ENCODE measurements around the gene C2orf80. TPM values are rescaled to one million over a fixed set of nuclear protein-coding genes. Genes with fewer than 3 reads are reported as not detected.
A peak's percentile ranks its signal among the peaks of the same experiment; 100 is the strongest.
"Not testable (repeated sequence)": the region's sequence is repeated elsewhere in the genome, so short reads cannot be mapped to it uniquely, and the experiment has no call there.

The C2orf80 gene
- total and polyA plus RNA-seq, 2 donors (not counting 1 experiment from before 2014, with no cell fraction given), result not detected

GRCh38 chr2:208128136-208128535 lies 61.7 kb downstream of the C2orf80 start:
- Histone ChIP-seq H3K4me1 (ENCODE audit: control insufficient read depth, extremely low read depth, insufficient read depth, low read length) (no peaks in the 10 kb centered on the region), H3K4me2 (ENCODE audit: extremely low read depth, insufficient read depth, low read length) (no peak overlapping the region), H3K27me3 (ENCODE audit: control insufficient read depth, insufficient read depth, low read length) (no peaks in the 10 kb centered on the region), H3K9me3 (ENCODE audit: control insufficient read depth, insufficient read depth, low read depth, low read length) (no peaks in the 10 kb centered on the region), H2AFZ (ENCODE audit: low read length) (no peak overlapping the region), H4K20me1 (ENCODE audit: control insufficient read depth, extremely low read depth, insufficient read depth, low read length) (no peaks in the 10 kb centered on the region), H3K4me3 (replicated peaks in 1 of 4; ENCODE audit: control extremely low read depth in 1 of 4, insufficient read depth in 1 of 4, low read depth in 3 of 4, low read length in 4 of 4) (no peak overlapping the region), H3K79me2 (ENCODE audit: control insufficient read depth, insufficient read depth, low read length) (no peaks in the 10 kb centered on the region), H3K36me3 (ENCODE audit: control insufficient read depth, insufficient read depth, low read length) (no peaks in the 10 kb centered on the region), H3K27ac (ENCODE audit: insufficient read depth, low read length) (no peak overlapping the region), H3K9ac (ENCODE audit: insufficient read depth, low read length) (no peak overlapping the region)
- no peak for DNase-seq (ENCODE audit: low read depth in 2 of 2)
- TF ChIP-seq CTCF (conservative IDR thresholded peaks at IDR 0.05 in 1 of 2, IDR thresholded peaks at IDR 0.05 in 1 of 2; ENCODE audit: low read depth in 1 of 2, low read length in 2 of 2) (no peak), EZH2 (IDR thresholded peaks at IDR 0.05; ENCODE audit: low read length, missing control alignments) (no peak)

DNA sequence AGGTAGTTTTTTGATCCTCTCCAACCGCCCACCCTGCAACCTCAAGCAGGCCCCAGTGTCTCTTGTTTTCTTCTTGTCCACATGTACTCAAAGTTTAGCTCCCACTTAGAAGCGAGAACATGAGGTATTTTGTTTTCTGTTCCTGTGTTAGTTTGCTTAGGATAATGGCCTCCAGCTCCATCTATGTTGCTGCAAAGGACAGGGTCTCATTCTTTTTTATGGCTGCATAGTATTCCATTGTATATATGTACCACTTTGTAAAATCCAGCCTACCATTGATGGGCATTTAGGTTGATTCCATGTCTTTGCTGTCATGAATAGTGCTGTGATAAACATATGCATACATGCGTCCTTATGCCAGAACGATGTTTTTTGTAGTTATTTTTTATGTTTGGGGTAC lies 62.7 kb downstream of the C2orf80 start:
- no peaks in the 10 kb centered on the region for H3K79me2 ChIP-seq (ENCODE audit: control insufficient read depth, insufficient read depth, low read length)
- no peak overlapping the region for H3K4me3 ChIP-seq (replicated peaks in 1 of 4; ENCODE audit: control extremely low read depth in 1 of 4, insufficient read depth in 1 of 4, low read depth in 3 of 4, low read length in 4 of 4)
- H3K27ac ChIP-seq (ENCODE audit: insufficient read depth, low read length), result no peak overlapping the region
- H2AFZ ChIP-seq (ENCODE audit: low read length), result no peak overlapping the region
- no peaks in the 10 kb centered on the region for H3K9me3 ChIP-seq (ENCODE audit: control insufficient read depth, insufficient read depth, low read depth, low read length)
- H3K4me2 ChIP-seq (ENCODE audit: extremely low read depth, insufficient read depth, low read length), result no peak overlapping the region
- TF ChIP-seq EZH2 (IDR thresholded peaks at IDR 0.05; ENCODE audit: low read length, missing control alignments), result no peak
- no peak for TF ChIP-seq CTCF (conservative IDR thresholded peaks at IDR 0.05 in 1 of 2, IDR thresholded peaks at IDR 0.05 in 1 of 2; ENCODE audit: low read depth in 1 of 2, low read length in 2 of 2)
- no peaks in the 10 kb centered on the region for H3K36me3 ChIP-seq (ENCODE audit: control insufficient read depth, insufficient read depth, low read length)
- H4K20me1 ChIP-seq (ENCODE audit: control insufficient read depth, extremely low read depth, insufficient read depth, low read length), result no peaks in the 10 kb centered on the region
- no peak overlapping the region for H3K9ac ChIP-seq (ENCODE audit: insufficient read depth, low read length)
- no peaks in the 10 kb centered on the region for H3K27me3 ChIP-seq (ENCODE audit: control insufficient read depth, insufficient read depth, low read length)
- no peaks in the 10 kb centered on the region for H3K4me1 ChIP-seq (ENCODE audit: control insufficient read depth, extremely low read depth, insufficient read depth, low read length)
- no peak for DNase-seq (ENCODE audit: low read depth in 2 of 2)

DNA sequence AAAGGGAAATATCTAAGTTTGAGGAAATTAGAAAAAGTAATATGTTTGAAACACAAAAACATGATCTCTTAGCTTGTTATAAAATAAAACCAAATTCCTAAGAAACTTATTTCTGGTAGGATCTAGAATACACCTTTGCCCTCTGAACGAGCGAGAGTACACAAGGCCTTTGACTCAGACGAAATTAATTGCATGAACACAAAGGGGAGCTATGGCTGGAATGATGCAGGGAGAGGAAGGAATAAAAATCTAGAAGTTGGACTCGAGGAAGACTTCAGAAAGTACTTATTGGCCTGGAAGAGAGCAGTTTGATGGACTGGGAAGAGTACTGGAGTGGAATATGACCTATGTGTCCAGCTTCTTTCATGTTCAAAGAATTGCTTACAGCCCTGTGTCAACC lies 64.6 kb downstream of the C2orf80 start:
- Histone ChIP-seq H3K4me1 (ENCODE audit: control insufficient read depth, extremely low read depth, insufficient read depth, low read length) (no peaks in the 10 kb centered on the region), H4K20me1 (ENCODE audit: control insufficient read depth, extremely low read depth, insufficient read depth, low read length) (no peaks in the 10 kb centered on the region), H3K9ac (ENCODE audit: insufficient read depth, low read length) (no peak overlapping the region), H3K27me3 (ENCODE audit: control insufficient read depth, insufficient read depth, low read length) (no peaks in the 10 kb centered on the region), H3K9me3 (ENCODE audit: control insufficient read depth, insufficient read depth, low read depth, low read length) (no peaks in the 10 kb centered on the region), H3K4me2 (ENCODE audit: extremely low read depth, insufficient read depth, low read length) (no peak overlapping the region), H3K36me3 (ENCODE audit: control insufficient read depth, insufficient read depth, low read length) (no peaks in the 10 kb centered on the region), H3K27ac (ENCODE audit: insufficient read depth, low read length) (no peak overlapping the region), H3K4me3 (replicated peaks in 1 of 4; ENCODE audit: control extremely low read depth in 1 of 4, insufficient read depth in 1 of 4, low read depth in 3 of 4, low read length in 4 of 4) (no peak overlapping the region), H3K79me2 (ENCODE audit: control insufficient read depth, insufficient read depth, low read length) (no peaks in the 10 kb centered on the region), H2AFZ (ENCODE audit: low read length) (no peak overlapping the region)
- DNase-seq (ENCODE audit: low read depth in 2 of 2), result no peak
- TF ChIP-seq EZH2 (IDR thresholded peaks at IDR 0.05; ENCODE audit: low read length, missing control alignments), result no peak

DNA sequence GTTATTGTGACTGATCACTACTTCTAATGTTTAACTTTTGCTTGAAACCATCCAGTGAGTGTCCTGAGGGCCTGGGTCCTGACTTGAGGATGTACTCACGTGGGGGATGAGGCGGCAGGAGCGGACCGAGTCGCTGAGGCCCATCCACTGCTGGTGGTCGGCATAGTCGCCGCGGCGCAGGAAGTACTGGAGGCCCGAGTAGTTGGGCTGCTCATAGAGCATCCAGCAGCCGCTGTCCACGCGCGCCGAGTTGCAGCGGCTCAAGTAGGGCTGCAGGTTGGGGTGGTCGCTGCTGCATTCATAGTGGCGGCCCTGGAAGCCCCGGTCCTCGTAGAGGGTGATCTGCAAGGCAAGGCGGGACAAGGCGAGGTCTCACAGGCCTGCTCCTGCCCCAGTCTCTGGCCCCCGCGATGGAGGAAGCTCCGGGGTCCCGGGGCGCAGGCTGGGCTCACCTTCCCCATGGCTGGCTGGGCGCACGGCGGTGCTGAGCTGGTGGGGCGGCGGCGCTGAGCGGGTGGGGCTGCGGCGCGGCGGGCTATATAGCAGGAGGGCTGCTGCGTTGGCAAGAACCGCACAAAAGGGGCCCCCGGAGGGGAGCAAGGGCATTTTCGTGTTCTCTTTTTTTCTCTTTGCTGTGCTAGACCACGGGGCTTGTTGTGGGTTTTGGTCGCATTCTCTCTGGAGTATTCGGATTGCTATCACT lies 65.7 kb downstream of the C2orf80 start, which contains the start of gene CRYGD:
TSS of gene CRYGD (minus strand) at position 512 of the 703 bp plus-strand sequence. CDS start at position 461, 51 bp downstream.
- not testable (repeated sequence) for DNase-seq (ENCODE audit: low read depth in 2 of 2); H4K20me1 ChIP-seq (ENCODE audit: control insufficient read depth, extremely low read depth, insufficient read depth, low read length); H3K4me1 ChIP-seq (ENCODE audit: control insufficient read depth, extremely low read depth, insufficient read depth, low read length); H2AFZ ChIP-seq (ENCODE audit: low read length); H3K9ac ChIP-seq (ENCODE audit: insufficient read depth, low read length); H3K79me2 ChIP-seq (ENCODE audit: control insufficient read depth, insufficient read depth, low read length); H3K9me3 ChIP-seq (ENCODE audit: control insufficient read depth, insufficient read depth, low read depth, low read length); H3K4me2 ChIP-seq (ENCODE audit: extremely low read depth, insufficient read depth, low read length); H3K27me3 ChIP-seq (ENCODE audit: control insufficient read depth, insufficient read depth, low read length); H3K27ac ChIP-seq (ENCODE audit: insufficient read depth, low read length); H3K36me3 ChIP-seq (ENCODE audit: control insufficient read depth, insufficient read depth, low read length)
- peak within 1 kb of the TSS in 2 of 4 experiments; percentile 14 to 15 for H3K4me3 ChIP-seq (replicated peaks in 1 of 4; ENCODE audit: control extremely low read depth in 1 of 4, insufficient read depth in 1 of 4, low read depth in 3 of 4, low read length in 4 of 4)
